ENCODE results near the gene MPC1L.

Gene MPC1L

DNA sequence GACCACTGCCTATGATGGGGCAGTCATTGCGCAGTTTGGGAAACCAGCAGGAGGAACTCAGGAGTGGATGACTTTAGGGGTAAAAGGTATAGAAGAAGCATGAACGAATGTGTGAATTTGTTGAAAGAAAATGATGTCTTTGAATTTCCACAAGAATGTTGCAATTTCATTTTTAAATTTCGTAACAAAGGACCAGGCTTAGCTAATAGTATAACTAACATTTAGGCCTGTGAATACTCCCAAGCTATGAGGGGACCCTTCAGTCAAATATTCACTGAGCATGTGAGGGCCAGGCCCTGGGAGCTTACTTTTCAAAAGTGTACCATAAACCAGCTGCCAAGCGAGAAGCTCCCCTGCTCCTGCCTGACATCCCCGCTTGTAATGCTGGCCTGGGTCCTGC is 5.3 kb downstream of the MPC1L start:
- no peaks in the 10 kb centered on the region for H3K4me1 ChIP-seq (ENCODE audit: control insufficient read depth, insufficient read depth, low read length)
- H3K36me3 ChIP-seq (ENCODE audit: control insufficient read depth in 2 of 2, insufficient read depth in 2 of 2, low read length in 2 of 2): peaks cover 22% of the 10 kb centered on the region in 2 donors
- H3K27ac ChIP-seq (ENCODE audit: low read length): no peak overlapping the region
- H3K9me3 ChIP-seq (ENCODE audit: control insufficient read depth in 2 of 2, low read length in 2 of 2): no peaks in the 10 kb centered on the region
- H3K4me3 ChIP-seq (ENCODE audit: low read length in 2 of 2): no peak overlapping the region
- peaks cover 0 to 19% of the 10 kb centered on the region in 2 donors for H3K27me3 ChIP-seq (ENCODE audit: control insufficient read depth in 1 of 2, insufficient read depth in 2 of 2, low read length in 2 of 2)
- no peak overlapping the region for H3K9ac ChIP-seq (ENCODE audit: low read length in 2 of 2)

DNA sequence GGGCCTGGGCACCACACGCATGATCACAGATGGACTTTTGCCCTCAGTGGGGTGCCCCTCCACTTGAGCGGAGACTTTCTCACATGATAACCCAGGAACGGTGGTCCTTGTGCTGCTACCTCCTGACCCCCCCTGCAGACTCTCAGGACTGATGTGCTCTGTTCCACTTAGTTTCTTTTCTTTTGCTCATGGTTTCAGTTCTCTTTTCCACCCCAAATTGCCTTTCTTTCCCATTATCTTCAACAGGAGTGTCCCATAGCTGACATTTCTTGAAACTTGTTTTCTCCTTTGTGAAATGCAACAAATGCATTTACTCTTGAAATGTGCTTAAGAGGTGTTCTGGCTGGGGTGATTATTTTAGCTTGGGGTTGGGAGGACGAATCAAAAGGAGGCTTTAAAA is 9.0 kb downstream of the MPC1L start:
- Histone ChIP-seq H3K4me1 (ENCODE audit: control insufficient read depth, insufficient read depth, low read length) (no peaks in the 10 kb centered on the region), H3K9ac (ENCODE audit: low read length in 2 of 2) (no peak overlapping the region), H3K36me3 (ENCODE audit: control insufficient read depth in 2 of 2, insufficient read depth in 2 of 2, low read length in 2 of 2) (peaks cover 30 to 41% of the 10 kb centered on the region in 2 donors), H3K9me3 (ENCODE audit: control insufficient read depth in 2 of 2, low read length in 2 of 2) (no peaks in the 10 kb centered on the region), H3K4me3 (ENCODE audit: low read length in 2 of 2) (no peak overlapping the region), H3K27me3 (ENCODE audit: control insufficient read depth in 1 of 2, insufficient read depth in 2 of 2, low read length in 2 of 2) (peaks cover 0 to 17% of the 10 kb centered on the region in 2 donors), H3K27ac (ENCODE audit: low read length) (no peak overlapping the region)

DNA sequence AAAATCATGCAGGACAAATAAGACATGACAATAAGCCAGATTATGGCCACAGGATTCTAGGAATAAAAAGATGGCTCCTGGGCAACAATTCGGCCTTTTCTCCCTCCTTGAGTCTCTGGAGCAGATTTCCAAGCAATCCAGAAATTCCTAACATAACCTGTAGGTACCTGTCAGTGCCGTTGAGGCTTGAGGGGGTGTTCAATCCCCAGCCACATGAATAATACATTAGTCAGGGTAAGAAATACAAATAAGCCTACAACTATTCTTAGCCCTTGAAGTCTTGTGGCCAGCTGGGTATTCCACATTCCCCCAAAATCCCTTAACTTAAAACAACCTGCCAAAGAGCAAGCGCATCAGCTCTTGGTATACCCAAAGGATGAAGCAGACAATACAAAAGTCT is 14.5 kb downstream of the MPC1L start:
- Histone ChIP-seq H3K36me3 (ENCODE audit: control insufficient read depth in 2 of 2, insufficient read depth in 2 of 2, low read length in 2 of 2) (peaks cover 23 to 29% of the 10 kb centered on the region in 2 donors), H3K27me3 (ENCODE audit: control insufficient read depth in 1 of 2, insufficient read depth in 2 of 2, low read length in 2 of 2) (peaks cover 0 to 26% of the 10 kb centered on the region in 2 donors), H3K4me1 (ENCODE audit: control insufficient read depth, insufficient read depth, low read length) (peaks cover 9% of the 10 kb centered on the region), H3K27ac (ENCODE audit: low read length) (no peak overlapping the region), H3K9ac (ENCODE audit: low read length in 2 of 2) (no peak overlapping the region), H3K9me3 (ENCODE audit: control insufficient read depth in 2 of 2, low read length in 2 of 2) (no peaks in the 10 kb centered on the region), H3K4me3 (ENCODE audit: low read length in 2 of 2) (no peak overlapping the region)

DNA sequence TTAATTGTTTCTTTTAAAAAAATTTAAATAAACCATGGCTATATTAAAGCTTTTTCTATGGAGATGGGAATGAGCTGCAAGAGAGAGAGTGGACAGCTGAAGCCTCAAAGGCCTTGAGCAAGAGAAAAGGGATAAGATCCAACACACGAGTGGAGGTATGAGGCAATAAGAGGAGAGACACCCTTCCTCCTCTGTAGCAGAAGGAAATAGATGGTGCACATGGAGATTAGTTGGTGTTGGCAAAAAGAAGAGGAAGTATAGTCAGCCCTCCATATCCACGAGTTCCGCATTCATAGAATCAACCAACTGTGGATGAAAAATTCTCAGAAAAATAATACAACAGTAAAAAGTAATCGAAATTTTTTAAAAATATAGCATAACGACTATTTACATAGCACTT is 20.9 kb downstream of the MPC1L start:
- Histone ChIP-seq H3K27ac (ENCODE audit: low read length) (no peak overlapping the region), H3K4me1 (ENCODE audit: control insufficient read depth, insufficient read depth, low read length) (peaks cover 31% of the 10 kb centered on the region), H3K9me3 (ENCODE audit: control insufficient read depth in 2 of 2, low read length in 2 of 2) (no peaks in the 10 kb centered on the region), H3K36me3 (ENCODE audit: control insufficient read depth in 2 of 2, insufficient read depth in 2 of 2, low read length in 2 of 2) (no peaks in the 10 kb centered on the region), H3K4me3 (ENCODE audit: low read length in 2 of 2) (peak overlapping the region in 1 of 2 donors; percentile 66), H3K27me3 (ENCODE audit: control insufficient read depth in 1 of 2, insufficient read depth in 2 of 2, low read length in 2 of 2) (peaks cover 0 to 11% of the 10 kb centered on the region in 2 donors), H3K9ac (ENCODE audit: low read length in 2 of 2) (peak overlapping the region in 1 of 2 donors; percentile 48)

DNA sequence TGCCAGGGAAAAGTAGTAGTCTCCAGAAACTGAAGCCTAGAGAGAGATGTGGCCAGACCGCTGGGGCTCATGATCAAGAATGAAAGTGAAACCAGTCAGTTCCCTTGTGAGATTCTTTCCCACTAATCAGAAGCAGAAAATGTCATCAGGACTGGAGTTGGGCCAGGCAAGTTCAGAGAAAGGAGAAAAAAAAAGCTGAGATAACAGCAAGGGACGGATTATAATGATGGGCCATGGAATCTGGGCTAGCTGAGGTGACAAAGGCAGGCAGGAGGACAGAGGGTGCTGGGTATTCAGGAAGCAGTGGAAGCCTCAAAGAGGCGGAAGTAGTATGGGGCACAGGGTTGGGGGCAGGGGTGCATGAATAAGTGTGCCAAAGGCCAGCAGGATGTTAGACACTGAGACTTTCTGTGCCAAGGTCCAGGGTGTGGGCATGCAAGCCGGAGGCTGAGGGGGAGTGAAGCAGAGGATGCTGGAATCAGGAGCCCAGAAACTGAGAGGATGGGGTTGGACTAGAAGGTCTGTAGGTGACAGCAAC is 21.7 kb downstream of the MPC1L start:
- H3K27ac ChIP-seq (ENCODE audit: low read length): peak overlapping the region; percentile 49
- H3K4me3 ChIP-seq (ENCODE audit: low read length in 2 of 2): peak overlapping the region; percentile 49 to 66
- H3K4me1 ChIP-seq (ENCODE audit: control insufficient read depth, insufficient read depth, low read length): peaks cover 31% of the 10 kb centered on the region
- no peaks in the 10 kb centered on the region for H3K9me3 ChIP-seq (ENCODE audit: control insufficient read depth in 2 of 2, low read length in 2 of 2)
- no peaks in the 10 kb centered on the region for H3K36me3 ChIP-seq (ENCODE audit: control insufficient read depth in 2 of 2, insufficient read depth in 2 of 2, low read length in 2 of 2)
- H3K27me3 ChIP-seq (ENCODE audit: control insufficient read depth in 1 of 2, insufficient read depth in 2 of 2, low read length in 2 of 2): peaks cover 0 to 7% of the 10 kb centered on the region in 2 donors
- peak overlapping the region in 1 of 2 donors; percentile 55 for H3K9ac ChIP-seq (ENCODE audit: low read length in 2 of 2)

DNA sequence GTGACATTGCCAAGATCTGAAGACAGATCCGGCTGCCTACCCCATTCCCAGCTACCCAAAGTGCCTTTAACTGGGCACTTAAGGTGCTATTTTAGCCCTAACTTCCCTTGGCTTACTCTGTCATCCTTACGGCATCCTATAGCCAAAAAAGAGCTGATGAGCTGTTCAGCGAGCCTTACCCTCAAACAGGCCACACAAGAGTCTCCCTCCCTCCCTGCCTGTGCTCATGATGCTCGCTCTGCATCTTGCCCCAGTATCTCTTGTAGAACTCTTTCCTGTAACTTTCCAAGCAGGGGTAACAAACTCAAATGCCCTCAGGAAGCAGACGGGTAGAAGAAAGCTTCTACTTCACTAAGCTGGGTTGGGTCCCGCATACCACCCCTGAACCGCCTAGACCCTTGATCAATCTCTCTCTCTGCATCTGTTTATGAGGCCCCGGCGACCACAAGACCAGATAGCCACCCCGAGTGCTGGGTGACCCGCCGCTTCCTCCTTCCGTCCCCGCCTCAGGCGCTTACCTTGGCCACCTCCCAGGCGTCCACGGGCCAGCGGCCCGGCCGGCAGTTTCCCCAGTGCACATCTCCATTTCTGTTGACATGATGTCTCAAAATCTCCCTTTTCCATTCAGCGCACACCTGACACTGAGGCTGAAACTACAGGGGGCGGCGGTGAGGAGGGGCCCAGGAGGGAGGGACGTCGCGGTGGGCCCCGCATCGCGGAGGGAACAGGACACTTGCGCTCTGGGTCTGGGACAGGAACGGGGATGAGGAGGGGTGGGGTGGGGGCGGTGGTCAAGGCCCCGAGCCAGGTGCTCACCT is 23.5 kb downstream of the MPC1L start:
- Histone ChIP-seq H3K9ac (ENCODE audit: low read length in 2 of 2) (peak overlapping the region; percentile 62 to 67), H3K27ac (ENCODE audit: low read length) (peak overlapping the region; percentile 49), H3K36me3 (ENCODE audit: control insufficient read depth in 2 of 2, insufficient read depth in 2 of 2, low read length in 2 of 2) (no peaks in the 10 kb centered on the region), H3K27me3 (ENCODE audit: control insufficient read depth in 1 of 2, insufficient read depth in 2 of 2, low read length in 2 of 2) (peaks cover 0 to 7% of the 10 kb centered on the region in 2 donors), H3K4me1 (ENCODE audit: control insufficient read depth, insufficient read depth, low read length) (peaks cover 30% of the 10 kb centered on the region), H3K9me3 (ENCODE audit: control insufficient read depth in 2 of 2, low read length in 2 of 2) (no peaks in the 10 kb centered on the region), H3K4me3 (ENCODE audit: low read length in 2 of 2) (peak overlapping the region; percentile 69 to 82)

DNA sequence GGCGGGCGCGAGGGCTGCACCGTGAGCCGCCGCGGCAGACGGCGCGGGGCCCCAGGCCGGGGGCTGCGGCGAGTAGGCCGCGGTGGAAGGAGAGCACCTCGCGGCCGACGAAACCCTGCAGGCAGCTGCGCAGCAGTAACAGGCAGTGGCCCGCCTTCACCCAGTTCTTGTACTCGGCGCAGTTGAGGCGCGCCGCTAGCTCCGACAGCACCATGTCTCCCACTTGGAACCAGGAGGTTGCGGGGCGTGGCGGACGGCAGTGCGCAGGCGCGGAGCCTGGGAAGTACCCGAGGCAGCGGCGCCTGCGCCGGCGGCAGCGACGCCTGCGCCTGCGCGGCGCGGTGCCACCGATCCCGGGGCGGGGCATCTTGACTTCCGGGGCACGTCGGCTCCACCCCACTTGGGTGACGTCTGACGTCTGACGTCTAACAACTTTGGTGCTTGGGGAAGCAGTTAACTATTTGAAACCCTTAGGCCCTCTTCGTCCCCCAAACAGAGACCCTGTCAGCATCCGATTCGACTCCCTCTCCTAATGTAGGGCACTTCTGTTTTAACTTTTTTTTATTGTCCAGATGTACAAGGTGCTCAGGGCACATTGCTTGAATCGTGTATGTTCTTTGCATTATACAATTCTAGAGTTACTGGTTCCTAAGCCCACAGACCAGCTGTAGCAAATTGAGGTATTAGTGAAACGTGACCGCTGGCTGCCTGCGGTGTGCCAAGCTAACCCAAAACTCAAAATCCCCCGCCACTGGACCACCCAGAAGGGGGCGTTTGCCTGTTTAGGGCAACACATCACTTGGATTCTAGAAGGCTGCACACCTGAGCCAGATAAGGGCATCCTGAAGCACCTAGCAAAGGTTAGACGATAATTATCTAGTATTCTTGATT is 24.3 kb downstream of the MPC1L start, which contains the start of gene CXorf38:
Gene CXorf38 (minus strand): TSS at position 255 of the 891 bp plus-strand sequence. CDS start 41 bp downstream, at position 214.
- no peaks in the 10 kb centered on the region for H3K27me3 ChIP-seq (ENCODE audit: control insufficient read depth in 1 of 2, insufficient read depth in 2 of 2, low read length in 2 of 2)
- H3K9ac ChIP-seq (ENCODE audit: low read length in 2 of 2): peak within 1 kb of the TSS; percentile 65 to 67
- no peaks in the 10 kb centered on the region for H3K9me3 ChIP-seq (ENCODE audit: control insufficient read depth in 2 of 2, low read length in 2 of 2)
- H3K4me3 ChIP-seq (ENCODE audit: low read length in 2 of 2): peak within 1 kb of the TSS; percentile 69 to 82
- peaks cover 22% of the 10 kb centered on the region for H3K4me1 ChIP-seq (ENCODE audit: control insufficient read depth, insufficient read depth, low read length)
- H3K36me3 ChIP-seq (ENCODE audit: control insufficient read depth in 2 of 2, insufficient read depth in 2 of 2, low read length in 2 of 2): no peaks in the 10 kb centered on the region
- H3K27ac ChIP-seq (ENCODE audit: low read length): peak within 1 kb of the TSS; percentile 72

DNA sequence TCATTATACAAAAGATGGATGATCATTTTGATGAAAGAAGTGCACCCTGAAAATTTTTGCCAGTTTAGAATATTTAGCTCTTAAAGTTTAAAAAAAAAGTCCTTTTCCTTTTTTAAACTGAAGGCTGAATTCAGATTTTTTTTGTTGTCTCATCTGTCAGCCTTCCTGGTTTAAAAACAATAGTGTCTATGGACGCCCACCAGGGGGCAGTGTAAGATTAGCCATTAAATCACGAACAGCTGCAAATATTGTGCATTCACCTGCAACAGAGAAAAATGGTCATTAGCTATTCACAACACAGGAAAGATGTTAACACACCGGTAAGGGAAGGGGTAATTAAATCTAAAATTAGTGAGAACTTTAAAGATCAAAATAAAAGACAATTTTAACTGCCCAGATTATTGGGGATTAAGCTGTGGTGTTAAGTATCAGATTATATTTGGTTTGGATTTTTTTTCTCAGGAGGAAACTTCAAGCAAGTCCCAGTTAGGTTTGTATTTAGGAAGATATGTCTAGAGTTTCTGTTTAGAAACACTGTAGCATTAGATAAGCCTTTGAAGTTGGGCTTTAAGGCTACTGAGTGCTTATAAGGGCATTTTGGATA is 28.5 kb downstream of the MPC1L start:
- no peak overlapping the region for H3K9ac ChIP-seq (ENCODE audit: low read length in 2 of 2)
- H3K36me3 ChIP-seq (ENCODE audit: control insufficient read depth in 2 of 2, insufficient read depth in 2 of 2, low read length in 2 of 2): peaks cover 0 to 2% of the 10 kb centered on the region in 2 donors
- H3K4me1 ChIP-seq (ENCODE audit: control insufficient read depth, insufficient read depth, low read length): peaks cover 9% of the 10 kb centered on the region
- H3K4me3 ChIP-seq (ENCODE audit: low read length in 2 of 2): no peak overlapping the region
- peaks cover 0 to 11% of the 10 kb centered on the region in 2 donors for H3K27me3 ChIP-seq (ENCODE audit: control insufficient read depth in 1 of 2, insufficient read depth in 2 of 2, low read length in 2 of 2)
- H3K9me3 ChIP-seq (ENCODE audit: control insufficient read depth in 2 of 2, low read length in 2 of 2): no peaks in the 10 kb centered on the region
- no peak overlapping the region for H3K27ac ChIP-seq (ENCODE audit: low read length)

DNA sequence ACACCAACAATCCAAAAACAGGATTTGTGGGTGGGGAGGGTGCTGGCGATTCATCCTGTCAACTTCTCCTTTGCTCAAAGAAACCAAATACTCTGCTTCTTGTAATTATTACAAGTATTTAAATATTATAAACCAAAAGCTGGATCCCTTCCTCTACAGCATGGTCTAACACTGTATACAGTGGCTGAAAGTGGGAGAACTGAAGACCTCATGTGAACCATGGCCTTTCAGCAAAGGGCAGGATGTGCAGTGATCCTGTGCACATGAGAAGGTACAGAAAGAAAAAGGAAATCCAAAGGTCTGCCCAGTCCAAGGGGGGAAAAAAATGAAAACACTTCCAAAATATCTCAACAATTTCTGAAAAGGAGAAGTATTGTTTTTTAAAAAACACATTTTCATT is 29.4 kb downstream of the MPC1L start:
- H3K27ac ChIP-seq (ENCODE audit: low read length): no peak overlapping the region
- H3K9me3 ChIP-seq (ENCODE audit: control insufficient read depth in 2 of 2, low read length in 2 of 2): no peaks in the 10 kb centered on the region
- no peak overlapping the region for H3K9ac ChIP-seq (ENCODE audit: low read length in 2 of 2)
- H3K36me3 ChIP-seq (ENCODE audit: control insufficient read depth in 2 of 2, insufficient read depth in 2 of 2, low read length in 2 of 2): peaks cover 0 to 4% of the 10 kb centered on the region in 2 donors
- H3K27me3 ChIP-seq (ENCODE audit: control insufficient read depth in 1 of 2, insufficient read depth in 2 of 2, low read length in 2 of 2): peaks cover 0 to 15% of the 10 kb centered on the region in 2 donors
- no peak overlapping the region for H3K4me3 ChIP-seq (ENCODE audit: low read length in 2 of 2)
- peaks cover 4% of the 10 kb centered on the region for H3K4me1 ChIP-seq (ENCODE audit: control insufficient read depth, insufficient read depth, low read length)

DNA sequence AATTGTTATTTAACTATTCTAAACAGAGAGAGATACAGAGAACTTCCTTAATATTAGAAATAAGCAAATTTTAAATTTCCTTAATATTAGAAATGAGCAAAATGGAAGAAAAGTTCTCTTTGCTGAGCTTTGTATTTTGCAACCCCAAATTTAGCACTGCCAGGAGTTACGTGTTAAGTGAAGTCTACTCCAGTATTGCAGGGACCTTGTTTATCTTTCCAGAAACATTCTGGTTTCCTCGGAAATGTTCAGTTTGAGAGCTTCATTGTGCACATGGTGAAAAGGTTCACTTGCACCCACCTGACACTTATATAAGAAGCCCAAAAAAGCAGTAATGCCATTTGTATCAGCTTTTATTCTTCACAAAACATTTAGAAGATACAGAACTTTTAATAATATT is 30.3 kb downstream of the MPC1L start:
- peaks cover 0 to 15% of the 10 kb centered on the region in 2 donors for H3K27me3 ChIP-seq (ENCODE audit: control insufficient read depth in 1 of 2, insufficient read depth in 2 of 2, low read length in 2 of 2)
- H3K9me3 ChIP-seq (ENCODE audit: control insufficient read depth in 2 of 2, low read length in 2 of 2): no peaks in the 10 kb centered on the region
- H3K27ac ChIP-seq (ENCODE audit: low read length): no peak overlapping the region
- no peaks in the 10 kb centered on the region for H3K4me1 ChIP-seq (ENCODE audit: control insufficient read depth, insufficient read depth, low read length)
- H3K9ac ChIP-seq (ENCODE audit: low read length in 2 of 2): no peak overlapping the region
- no peak overlapping the region for H3K4me3 ChIP-seq (ENCODE audit: low read length in 2 of 2)
- peaks cover 0 to 4% of the 10 kb centered on the region in 2 donors for H3K36me3 ChIP-seq (ENCODE audit: control insufficient read depth in 2 of 2, insufficient read depth in 2 of 2, low read length in 2 of 2)

Measured in stomach smooth muscle (tissue), 2 donors.